ENCODE measurements around the gene DDX54.

Gene DDX54

GRCh38 chr12:113162102-113163029 lies 22.9 kb downstream of the DDX54 start:
- DNase-seq (ENCODE audit: low spot score): no peak

- DNase-seq (ENCODE audit: low spot score): no peak
Observed at GRCh38 chr12:113161415-113162016, 23.8 kb downstream of the DDX54 start.

DNA sequence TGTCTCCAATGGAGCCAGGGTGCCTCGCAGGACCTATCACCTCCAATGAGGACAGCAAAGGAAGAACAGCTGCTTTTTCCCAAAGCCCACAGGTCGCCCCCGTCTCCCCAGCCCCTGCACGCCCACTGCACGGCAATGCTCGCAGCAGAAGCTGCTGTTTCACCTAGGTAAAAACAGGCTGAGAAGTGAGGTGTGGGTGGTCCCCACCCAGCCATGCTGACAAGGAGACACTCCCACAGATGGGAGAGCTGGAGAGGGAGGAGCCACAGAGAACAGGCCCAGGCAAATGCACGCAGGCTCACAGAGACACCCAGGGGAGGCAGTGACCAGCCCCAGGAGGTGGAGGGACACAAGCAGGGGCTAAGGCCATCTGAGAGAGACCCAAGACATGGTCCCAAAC lies 25.3 kb downstream of the DDX54 start:
- no peak for DNase-seq (ENCODE audit: low spot score)

GRCh38 chr12:113158439-113159203 lies 26.7 kb downstream of the DDX54 start:
- no peak for DNase-seq (ENCODE audit: low spot score)

GRCh38 chr12:113157218-113157859 lies 27.9 kb downstream of the DDX54 start:
- no peak for DNase-seq (ENCODE audit: low spot score)

DNA sequence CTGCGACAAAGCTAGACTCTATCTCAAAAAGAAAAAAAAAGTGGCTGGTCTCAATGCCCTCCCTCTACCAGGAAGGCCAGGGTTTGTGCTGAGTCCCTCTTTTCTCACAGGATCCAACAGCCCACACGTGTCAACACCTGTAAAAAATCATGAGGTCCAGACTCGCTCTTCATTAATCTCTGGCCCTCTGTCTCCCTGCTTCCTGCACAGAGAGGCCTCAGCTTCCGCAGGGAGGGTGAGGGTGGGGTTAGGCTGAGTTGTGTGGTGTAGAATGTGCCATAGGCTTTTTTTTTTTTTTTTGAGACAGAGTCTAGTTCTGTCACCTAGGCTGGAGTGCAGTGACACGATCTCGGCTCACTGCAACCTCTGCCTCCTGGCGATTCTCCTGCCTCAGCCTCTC lies 29.6 kb downstream of the DDX54 start:
- no peak for DNase-seq (ENCODE audit: low spot score)

DNA sequence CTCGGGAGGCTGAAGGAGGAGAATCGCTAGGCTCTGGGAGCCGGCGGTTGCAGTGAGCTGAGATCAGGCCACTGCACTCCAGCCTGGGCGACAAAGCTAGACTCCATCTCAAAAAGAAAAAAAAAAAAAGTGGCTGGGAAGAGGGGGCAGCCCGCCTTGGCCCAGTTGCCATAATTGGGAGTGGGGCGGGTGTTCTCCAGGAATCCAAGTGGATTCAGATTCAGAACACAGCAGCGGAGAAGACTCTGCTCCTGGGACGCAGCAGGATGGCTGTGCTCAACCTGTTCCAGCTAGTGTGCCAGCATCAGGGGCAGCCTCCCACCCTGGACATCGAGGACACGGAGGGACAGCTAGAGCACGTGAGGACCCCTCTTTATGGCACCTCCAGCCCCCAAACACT lies 30.2 kb downstream of the DDX54 start:
- DNase-seq (ENCODE audit: low spot score): no peak

- no peak for DNase-seq (ENCODE audit: low spot score)
Observed at GRCh38 chr12:113154351-113154973, 30.8 kb downstream of the DDX54 start.

DNA sequence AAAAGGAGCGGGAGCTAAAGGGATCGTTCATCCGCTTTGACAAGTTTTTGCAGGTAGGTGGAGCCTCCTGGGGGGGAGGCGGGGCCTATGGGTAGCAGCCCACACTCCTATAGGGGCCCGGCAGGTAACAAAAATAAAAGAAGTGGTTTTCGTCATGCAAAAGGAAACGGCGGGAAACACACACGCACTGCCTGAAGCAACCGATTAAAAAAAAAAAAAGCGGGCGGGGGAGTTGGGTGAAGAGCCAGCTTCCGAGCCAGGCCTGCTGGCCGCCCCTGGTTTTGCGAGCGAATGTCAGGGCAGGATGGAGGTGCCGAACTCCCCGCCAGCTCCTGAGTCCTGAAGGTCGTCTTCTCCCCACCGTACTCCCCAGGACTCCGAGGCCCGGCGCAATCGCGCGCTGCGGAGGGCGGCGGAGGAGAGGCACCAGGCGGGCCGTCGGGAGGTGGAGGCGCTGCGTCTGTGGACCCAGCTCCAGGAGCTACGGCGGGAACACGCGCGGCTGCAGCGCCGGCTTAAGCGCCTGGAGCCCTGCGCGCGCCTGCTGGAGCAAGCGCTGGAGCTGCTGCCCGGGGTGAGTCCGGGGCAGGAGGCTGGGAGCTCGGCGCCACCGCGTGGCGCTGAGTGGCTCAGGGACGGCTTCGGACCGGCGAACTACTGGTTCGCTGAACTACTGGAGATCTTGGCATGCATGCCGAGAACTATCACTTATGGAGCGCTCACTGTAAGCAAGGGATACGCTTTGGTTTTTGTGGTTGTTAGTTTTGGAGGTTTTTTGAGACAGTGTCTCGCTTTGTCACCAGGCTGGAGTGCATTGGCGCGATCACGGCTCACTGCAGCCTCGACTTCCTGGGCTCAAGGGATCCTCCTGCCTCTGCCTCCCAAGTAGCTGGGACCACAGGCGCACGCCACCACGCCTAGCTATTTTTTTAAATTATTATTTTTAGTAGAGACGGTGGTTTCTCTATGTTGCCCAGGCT lies 32.2 kb downstream of the DDX54 start:
- DNase-seq (ENCODE audit: low spot score): peak; percentile 92

GRCh38 chr12:113152196-113152834 lies 33.0 kb downstream of the DDX54 start:
- DNase-seq (ENCODE audit: low spot score): no peak

DNA sequence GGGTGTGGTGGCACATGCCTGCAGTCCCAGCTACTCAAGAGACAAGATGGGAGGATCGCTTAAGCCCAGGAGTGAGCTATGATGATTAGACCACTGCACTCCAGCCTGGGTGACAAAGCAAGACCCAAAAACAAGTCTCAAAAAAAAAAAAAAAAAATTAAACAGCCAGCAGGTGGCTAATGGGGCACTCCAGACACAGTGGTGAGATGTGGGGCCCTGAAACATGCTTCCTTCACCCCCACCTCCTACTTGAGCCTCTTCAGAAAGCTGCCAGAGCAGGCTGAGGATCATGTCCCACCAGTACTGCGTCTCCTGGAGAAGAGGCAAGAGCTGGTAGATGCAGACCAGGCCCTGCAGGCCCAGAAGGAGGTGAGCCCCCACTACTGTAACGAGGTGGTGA lies 33.6 kb downstream of the DDX54 start:
- DNase-seq (ENCODE audit: low spot score): no peak

GRCh38 chr12:113149361-113150150 lies 35.7 kb downstream of the DDX54 start, which contains the start of gene CFAP73:
Gene CFAP73, plus strand, starts transcription at chr12:113149724. Its CDS starts 134 bp downstream, at chr12:113149858.
- DNase-seq (ENCODE audit: low spot score): peak; percentile 90

GRCh38 chr12:113146999-113147398 lies 38.3 kb downstream of the DDX54 start:
- no peak for DNase-seq (ENCODE audit: low spot score)

DNA sequence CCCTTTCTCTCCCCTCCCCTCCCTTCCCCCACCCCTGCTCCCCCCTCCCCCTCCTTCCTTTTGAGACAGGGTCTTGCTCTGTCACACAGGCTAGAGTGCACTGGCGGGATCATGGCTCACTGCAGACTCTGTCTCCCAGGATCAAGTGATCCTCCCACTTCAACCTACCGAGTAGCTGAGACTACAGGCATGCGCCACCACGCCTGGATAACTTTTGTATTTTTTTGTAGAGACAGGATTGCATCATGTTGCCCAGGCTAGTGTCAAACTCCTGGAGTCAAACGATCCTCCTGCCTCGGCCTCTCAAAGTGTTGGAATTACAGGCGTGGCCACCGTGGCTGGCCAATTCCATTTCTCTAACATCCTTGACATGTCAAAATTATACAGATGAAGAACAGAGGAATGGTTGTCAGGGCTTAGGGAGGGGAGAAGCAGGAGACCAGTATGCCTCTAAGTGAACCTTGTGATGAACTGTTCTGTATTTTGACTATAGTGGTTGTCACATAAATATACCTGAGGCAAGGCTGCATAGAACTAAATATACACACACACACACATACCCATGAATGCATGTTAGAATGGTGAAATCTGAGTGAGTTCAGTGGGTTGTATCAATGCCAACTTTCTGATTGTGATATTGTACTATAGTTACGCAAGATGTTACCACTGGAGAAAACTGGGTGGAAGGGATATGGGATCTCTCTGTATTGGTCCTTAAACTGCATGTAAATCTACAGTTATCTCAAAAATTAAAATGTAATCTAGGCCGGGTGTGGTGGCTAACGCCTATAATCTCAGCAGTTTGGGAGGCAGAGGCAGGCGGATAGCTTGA lies 39.3 kb downstream of the DDX54 start:
- no peak for DNase-seq (ENCODE audit: low spot score)

DNA sequence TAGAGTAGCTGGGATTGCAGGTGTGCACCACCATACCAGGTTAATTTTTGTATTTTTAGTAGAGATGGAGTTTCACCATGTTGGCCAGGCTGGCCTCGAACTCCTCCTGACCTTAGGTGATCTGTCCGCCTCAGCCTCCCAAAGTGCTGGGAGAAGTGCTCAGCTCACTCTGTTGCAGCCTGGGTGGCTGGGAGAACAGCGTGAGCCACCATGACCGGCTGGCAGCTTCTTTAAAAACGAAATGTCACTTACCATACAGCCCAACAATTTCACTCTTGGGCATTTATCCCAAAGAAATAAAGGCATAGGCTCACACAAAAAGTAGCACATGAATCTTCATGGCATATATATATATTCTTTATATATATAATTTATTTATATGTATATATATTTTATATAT lies 40.5 kb downstream of the DDX54 start:
- DNase-seq (ENCODE audit: low spot score): no peak

- DNase-seq (ENCODE audit: low spot score): no peak
Observed at GRCh38 chr12:113143959-113144358, 41.3 kb downstream of the DDX54 start.

DNA sequence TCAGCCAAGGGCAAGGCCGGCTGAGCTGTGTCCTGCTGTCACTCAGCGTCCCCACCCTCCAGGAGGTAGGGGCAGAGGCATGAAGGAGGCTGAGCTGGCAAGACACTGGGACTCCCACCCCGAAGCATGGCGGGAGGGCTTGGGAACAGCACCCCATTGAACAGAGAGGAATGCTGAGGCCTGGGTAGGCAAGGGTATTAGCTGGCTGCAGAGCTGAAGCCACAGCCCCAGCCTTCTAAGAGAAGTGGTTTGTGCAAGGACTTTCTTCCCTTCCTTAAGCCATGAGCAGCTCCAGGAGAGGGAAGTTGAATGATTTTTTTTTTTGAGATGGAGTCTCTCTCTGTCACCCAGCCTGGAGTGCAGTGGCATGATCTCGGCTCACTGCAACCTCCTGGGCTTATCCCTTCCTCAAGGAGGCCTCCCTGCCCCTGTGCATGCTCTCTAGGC lies 42.4 kb downstream of the DDX54 start:
- DNase-seq (ENCODE audit: low spot score): no peak
